Fibroblast of skin of right biceps (primary cell): ENCODE data around the gene KLC4.

ENCODE experiments used
- DNase-seq: peaks from one replicate; pipeline ENCODE4 v3.0.0-alpha.2; 2013

The KLC4 gene

GRCh38 chr6:43059168-43060033 is at the start of gene KLC4, which contains the start of gene MRPL2:
KLC4 (plus strand) TSS chr6:43059631; CDS start chr6:43061336, 1,705 bp downstream.
MRPL2 (minus strand) TSS chr6:43059434; CDS start chr6:43059381, 53 bp downstream.
- DNase-seq = peak; percentile 99

GRCh38 chr6:43011207-43011606 is 48.2 kb upstream of the KLC4 start:
- DNase-seq = no peak

GRCh38 chr6:43012364-43012763 is 47.1 kb upstream of the KLC4 start:
- no peak for DNase-seq

GRCh38 chr6:43013097-43013842 is 46.2 kb upstream of the KLC4 start:
- peak; percentile 17 for DNase-seq

GRCh38 chr6:43013843-43014433 is 45.5 kb upstream of the KLC4 start, which contains the start of the genes KLHDC3 and MEA1:
KLHDC3 (plus strand) TSS chr6:43014249; CDS start chr6:43017193, 2,944 bp downstream.
MEA1 (minus strand) TSS chr6:43013946; CDS start chr6:43013813, 133 bp downstream.
- peak; percentile 100 for DNase-seq

GRCh38 chr6:43014434-43014909 is 45.0 kb upstream of the KLC4 start:
- peak; percentile 41 for DNase-seq

- no peak for DNase-seq
Measured at GRCh38 chr6:43016176-43016942, 43.1 kb upstream of the KLC4 start.

- no peak for DNase-seq
Measured at GRCh38 chr6:43016943-43017334, 42.5 kb upstream of the KLC4 start.

- DNase-seq = no peak
Measured at GRCh38 chr6:43019152-43019551, 40.3 kb upstream of the KLC4 start.

GRCh38 chr6:43020052-43020705 is 39.3 kb upstream of the KLC4 start:
- DNase-seq = no peak

- peak; percentile 12 for DNase-seq
Measured at GRCh38 chr6:43020847-43021246, 38.6 kb upstream of the KLC4 start.

- DNase-seq = peak; percentile 74
Measured at GRCh38 chr6:43021270-43022047, 38.0 kb upstream of the KLC4 start, which contains the start of gene RRP36. RRP36 (plus strand) TSS chr6:43021623; CDS start chr6:43021655, 32 bp downstream.

GRCh38 chr6:43024436-43024835 is 35.0 kb upstream of the KLC4 start:
- DNase-seq = no peak

- DNase-seq = no peak
Measured at GRCh38 chr6:43026365-43026764, 33.1 kb upstream of the KLC4 start.

- DNase-seq = no peak
Measured at GRCh38 chr6:43029120-43029519, 30.3 kb upstream of the KLC4 start.

GRCh38 chr6:43032326-43032725 is 27.1 kb upstream of the KLC4 start:
- DNase-seq = no peak

GRCh38 chr6:43033496-43034189 is 25.8 kb upstream of the KLC4 start:
- DNase-seq = no peak

- no peak for DNase-seq
Measured at GRCh38 chr6:43034190-43034525, 25.3 kb upstream of the KLC4 start.

- no peak for DNase-seq
Measured at GRCh38 chr6:43035495-43036194, 23.8 kb upstream of the KLC4 start.

GRCh38 chr6:43036712-43037111 is 22.7 kb upstream of the KLC4 start:
- no peak for DNase-seq
